SJSA1 (cell line): ENCODE results near the gene CFC1. TPM values are rescaled to one million over a fixed set of nuclear protein-coding genes. Genes with fewer than 3 reads are reported as not detected.
"Not testable (repeated sequence)": the region's sequence is repeated elsewhere in the genome, so short reads cannot be mapped to it uniquely, and the experiment has no call there.

Source experiments
- DNase-seq, 2 experiments: peaks; one replicate each; pipeline ENCODE4 v3.0.0-alpha.2; 2015 to 2020; ENCODE audit warnings: low spot score in 2 of 2, low read depth in 1 of 2
- H3K27ac ChIP-seq: fragments of 250-450 bp; sonication (Bioruptor Pico); 2 replicates; pipeline ENCODE4 v1.5.1; 2020; ENCODE audit warnings: mild to moderate bottlenecking, moderate library complexity
- H3K27me3 ChIP-seq: fragments of 250-450 bp; sonication (Bioruptor Pico); replicated peaks from 2 replicates; pipeline ENCODE4 v1.5.1; 2020; ENCODE audit warnings: mild to moderate bottlenecking, moderate library complexity
- H3K36me3 ChIP-seq: fragments of 250-450 bp; sonication (Bioruptor Pico); 2 replicates; pipeline ENCODE4 v1.5.1; 2020; ENCODE audit warnings: mild to moderate bottlenecking
- H3K4me1 ChIP-seq: fragments of 250-450 bp; sonication (Bioruptor Pico); replicated peaks from 2 replicates; pipeline ENCODE4 v1.6.1; 2021; ENCODE audit warnings: mild to moderate bottlenecking
- H3K4me3 ChIP-seq: fragments of 250-450 bp; sonication (Bioruptor Pico); 2 replicates; pipeline ENCODE4 v1.5.1; 2020; ENCODE audit warnings: mild to moderate bottlenecking
- H3K9me3 ChIP-seq: fragments of 250-450 bp; sonication (Bioruptor Pico); replicated peaks from 2 replicates; pipeline ENCODE4 v1.5.1; 2020; ENCODE audit warnings: mild to moderate bottlenecking
- total RNA-seq: library from RNA; depleted of rRNA; stranded (reverse); fragments of >200 nt; shearing (Covaris generic); gene quantifications from 2 replicates; pipeline ENCODE4 v1.2.3, GENCODE V29; 2014

Gene CFC1
- total RNA-seq, 1 experiment from 2014 or later: not detected

GRCh38 chr2:130594011-130594410 lies 5.4 kb downstream of the CFC1 start:
- not testable (repeated sequence) for H3K27me3 ChIP-seq, DNase-seq, H3K9me3 ChIP-seq, H3K4me3 ChIP-seq, H3K27ac ChIP-seq, H3K36me3 ChIP-seq, H3K4me1 ChIP-seq

- H3K27ac ChIP-seq, H3K4me3 ChIP-seq, H3K9me3 ChIP-seq, H3K27me3 ChIP-seq, DNase-seq, H3K36me3 ChIP-seq, H3K4me1 ChIP-seq: not testable (repeated sequence)
These were observed 6.5 kb downstream of the CFC1 start for GRCh38 chr2:130592791-130593414.

GRCh38 chr2:130590842-130591359 lies 8.5 kb downstream of the CFC1 start:
- DNase-seq, H3K4me3 ChIP-seq, H3K27me3 ChIP-seq, H3K27ac ChIP-seq, H3K36me3 ChIP-seq, H3K4me1 ChIP-seq, H3K9me3 ChIP-seq: not testable (repeated sequence)

- H3K4me3 ChIP-seq, DNase-seq, H3K36me3 ChIP-seq, H3K4me1 ChIP-seq, H3K27me3 ChIP-seq, H3K27ac ChIP-seq, H3K9me3 ChIP-seq: not testable (repeated sequence)
These were observed 9.1 kb downstream of the CFC1 start for GRCh38 chr2:130590170-130590841.

- H3K4me3 ChIP-seq, H3K36me3 ChIP-seq, H3K27ac ChIP-seq, H3K27me3 ChIP-seq, DNase-seq, H3K4me1 ChIP-seq, H3K9me3 ChIP-seq: not testable (repeated sequence)
These were observed 10.5 kb downstream of the CFC1 start for GRCh38 chr2:130588688-130589458.

- not testable (repeated sequence) for H3K4me3 ChIP-seq, H3K27ac ChIP-seq, H3K9me3 ChIP-seq, H3K4me1 ChIP-seq, H3K27me3 ChIP-seq, H3K36me3 ChIP-seq, DNase-seq
These were observed 14.6 kb downstream of the CFC1 start for GRCh38 chr2:130584726-130585125.

- DNase-seq, H3K27me3 ChIP-seq, H3K9me3 ChIP-seq, H3K27ac ChIP-seq, H3K36me3 ChIP-seq, H3K4me3 ChIP-seq, H3K4me1 ChIP-seq: not testable (repeated sequence)
These were observed 15.8 kb downstream of the CFC1 start for GRCh38 chr2:130583582-130583981.

GRCh38 chr2:130582970-130583369 lies 16.4 kb downstream of the CFC1 start:
- H3K27me3 ChIP-seq, H3K4me3 ChIP-seq, H3K36me3 ChIP-seq, H3K9me3 ChIP-seq, DNase-seq, H3K4me1 ChIP-seq, H3K27ac ChIP-seq: not testable (repeated sequence)

- H3K4me1 ChIP-seq, H3K4me3 ChIP-seq, H3K27me3 ChIP-seq, H3K9me3 ChIP-seq, H3K27ac ChIP-seq, H3K36me3 ChIP-seq, DNase-seq: not testable (repeated sequence)
These were observed 17.9 kb downstream of the CFC1 start for GRCh38 chr2:130581491-130581890.

- not testable (repeated sequence) for H3K4me1 ChIP-seq, H3K27me3 ChIP-seq, H3K27ac ChIP-seq, DNase-seq, H3K9me3 ChIP-seq, H3K4me3 ChIP-seq, H3K36me3 ChIP-seq
These were observed 20.3 kb downstream of the CFC1 start for GRCh38 chr2:130579121-130579520.

GRCh38 chr2:130577559-130577958 lies 21.8 kb downstream of the CFC1 start:
- not testable (repeated sequence) for DNase-seq, H3K4me3 ChIP-seq, H3K4me1 ChIP-seq, H3K27me3 ChIP-seq, H3K9me3 ChIP-seq, H3K36me3 ChIP-seq, H3K27ac ChIP-seq

- H3K9me3 ChIP-seq, DNase-seq, H3K27me3 ChIP-seq, H3K36me3 ChIP-seq, H3K4me1 ChIP-seq, H3K27ac ChIP-seq, H3K4me3 ChIP-seq: not testable (repeated sequence)
These were observed 23.1 kb downstream of the CFC1 start for GRCh38 chr2:130576209-130576784.

- not testable (repeated sequence) for DNase-seq
These were observed 25.1 kb downstream of the CFC1 start for GRCh38 chr2:130574230-130574629.

GRCh38 chr2:130571929-130572328 lies 27.4 kb downstream of the CFC1 start:
- DNase-seq, H3K36me3 ChIP-seq, H3K4me3 ChIP-seq, H3K27me3 ChIP-seq, H3K9me3 ChIP-seq, H3K4me1 ChIP-seq, H3K27ac ChIP-seq: not testable (repeated sequence)

More at GRCh38 chr2:130574230-130574629, 25.1 kb downstream of the CFC1 start:
- not testable (repeated sequence) for H3K27ac ChIP-seq, H3K9me3 ChIP-seq, H3K4me3 ChIP-seq, H3K36me3 ChIP-seq, H3K27me3 ChIP-seq, H3K4me1 ChIP-seq
